Endothelial cell of umbilical vein (primary cell): ENCODE results near the gene PDE4B. TPM values are rescaled to one million over a fixed set of nuclear protein-coding genes. Genes with fewer than 3 reads are reported as not detected.

Experiments
- BruUV-seq: library from RNA; stranded (reverse); fragments of 400-500 nt; replicated peaks from 2 replicates; lab custom pipeline; 2021; lab: Mats Ljungman, UMichigan
- CTCF ChIA-PET: fragments of 300-600, 350-600 bp; sonication (Branson Sonifier 250); formaldehyde crosslinking; loops from one replicate; lab custom pipeline; 2021; ENCODE audit warnings: antibody characterized with exemption, inconsistent platforms; lab: Charles Lee
- POLR2A ChIA-PET: fragments of 300-600, 350-600 bp; sonication (Branson Sonifier 250); formaldehyde crosslinking; loops from one replicate; lab custom pipeline; 2021; ENCODE audit warnings: antibody characterized with exemption, inconsistent platforms; lab: Charles Lee
- DNase-seq: peaks from one replicate; pipeline ENCODE4 v3.0.0-alpha.2; 2011; ENCODE audit warnings: low read depth, low spot score
- FAIRE-seq: peaks from 2 replicates; lab custom pipeline; 2011; peaks lifted over from hg19 to GRCh38; lab: Jason Lieb, UNC
- H2AFZ ChIP-seq: 2 replicates; pipeline ENCODE4 v1.6.0; 2012; ENCODE audit warnings: low read depth, low read length, control low read depth, inconsistent platforms
- H3K27ac ChIP-seq: 2 replicates; pipeline ENCODE4 v1.5.1; 2011; ENCODE audit warnings: low read depth, mild to moderate bottlenecking, control low read depth, low read length, moderate library complexity; ENCODE audit not compliant: insufficient read depth
- H3K27me3 ChIP-seq, 2 experiments: 2 replicates each; pipeline versions ENCODE4 v1.6.0 to v1.6.1; 2011; ENCODE audit warnings: low read length in 2 of 2, mixed read lengths in 1 of 2; ENCODE audit not compliant: control insufficient read depth in 2 of 2, insufficient read depth in 2 of 2
- H3K36me3 ChIP-seq, 2 experiments: 2 replicates in 1 of 2; 3 replicates in 1 of 2; pipeline ENCODE4 v1.5.1; 2011; ENCODE audit warnings: low read length in 2 of 2, mild to moderate bottlenecking in 1 of 2, moderate library complexity in 1 of 2; ENCODE audit not compliant: control insufficient read depth in 2 of 2, insufficient read depth in 2 of 2; ENCODE audit errors: extremely low read depth in 1 of 2
- H3K4me1 ChIP-seq: 3 replicates; pipeline ENCODE4 v1.5.1; 2011; ENCODE audit warnings: mild to moderate bottlenecking, low read length; ENCODE audit not compliant: control insufficient read depth, insufficient read depth; ENCODE audit errors: extremely low read depth
- H3K4me2 ChIP-seq: 2 replicates; pipeline ENCODE4 v1.6.1; 2011; ENCODE audit warnings: low read length, control low read depth, mixed read lengths; ENCODE audit not compliant: insufficient read depth
- H3K4me3 ChIP-seq, 3 experiments: fragments of 200-600 bp in 1 of 3; sonication (generic), shearing (Covaris generic) in 1 of 3; replicated peaks in 1 of 3; 2 replicates each; pipeline ENCODE4 v1.5.1; 2011 to 2016; ENCODE audit warnings: control low read depth in 3 of 3, low read length in 3 of 3, mild to moderate bottlenecking in 2 of 3, inconsistent platforms in 1 of 3, low read depth in 1 of 3, moderate library complexity in 1 of 3; ENCODE audit not compliant: insufficient read depth in 1 of 3
- H3K79me2 ChIP-seq: 2 replicates; pipeline ENCODE4 v1.6.0; 2012; ENCODE audit warnings: low read length, inconsistent platforms; ENCODE audit not compliant: control insufficient read depth, insufficient read depth
- H3K9ac ChIP-seq: replicated peaks from 2 replicates; pipeline ENCODE3; 2011; ENCODE audit warnings: low read length, control low read depth; ENCODE audit not compliant: insufficient read depth; ENCODE audit errors: extremely low read depth
- H3K9me1 ChIP-seq: replicated peaks from 3 replicates; pipeline ENCODE4 v1.6.0; 2011; ENCODE audit warnings: mild to moderate bottlenecking, low read length; ENCODE audit not compliant: control insufficient read depth, insufficient read depth; ENCODE audit errors: extremely low read depth
- H3K9me3 ChIP-seq: replicated peaks from 2 replicates; pipeline ENCODE4 v1.5.1; 2012; ENCODE audit warnings: low read length, inconsistent platforms; ENCODE audit not compliant: control insufficient read depth, insufficient read depth
- H4K20me1 ChIP-seq: replicated peaks from 2 replicates; pipeline ENCODE3; 2011; ENCODE audit warnings: mild to moderate bottlenecking, low read length; ENCODE audit not compliant: control insufficient read depth, insufficient read depth; ENCODE audit errors: extremely low read depth
- CTCF ChIP-seq, 2 donors: IDR thresholded peaks; 1 replicate in 1 of 2; 2 replicates in 1 of 2; pipeline ENCODE4 v1.5.1; 2011; ENCODE audit warnings: low read length in 2 of 2, mild to moderate bottlenecking in 2 of 2, moderate library complexity in 2 of 2, control low read depth in 1 of 2, inconsistent platforms in 1 of 2, low read depth in 1 of 2; ENCODE audit not compliant: insufficient read depth in 1 of 2; ENCODE audit errors: extremely low read depth in 1 of 2
- EZH2 ChIP-seq: IDR thresholded peaks from 2 replicates; pipeline ENCODE4 v1.6.1; 2012; ENCODE audit warnings: borderline replicate concordance, low read depth, mild to moderate bottlenecking, moderate library complexity, low read length, inconsistent platforms; ENCODE audit not compliant: severe bottlenecking
- FOS ChIP-seq: IDR thresholded peaks from 2 replicates; pipeline ENCODE4 v1.6.1; 2011; ENCODE audit warnings: mild to moderate bottlenecking, low read length, moderate library complexity, borderline replicate concordance; ENCODE audit not compliant: insufficient read depth
- GATA2 ChIP-seq: IDR thresholded peaks from 2 replicates; pipeline ENCODE4 v1.7.0; 2011; ENCODE audit warnings: low read depth, mild to moderate bottlenecking, moderate library complexity, mixed read lengths, low read length; ENCODE audit not compliant: insufficient read length, insufficient read depth
- JUN ChIP-seq: IDR thresholded peaks from 2 replicates; pipeline ENCODE4 v1.6.1; 2011; ENCODE audit warnings: borderline replicate concordance, low read depth; ENCODE audit not compliant: insufficient read length, insufficient read depth
- MAX ChIP-seq: IDR thresholded peaks from 2 replicates; pipeline ENCODE4 v1.6.1; 2011; ENCODE audit not compliant: insufficient read depth, insufficient read length
- MYC ChIP-seq: IDR thresholded peaks from one replicate; pipeline ENCODE4 v1.6.1; 2011; ENCODE audit warnings: mild to moderate bottlenecking, low read depth, low read length
- POLR2A ChIP-seq: IDR thresholded peaks from 2 replicates; pipeline ENCODE4 v1.6.1; 2012; ENCODE audit warnings: low read depth, mild to moderate bottlenecking, control low read depth, low read length
- POLR2AphosphoS5 ChIP-seq: IDR thresholded peaks from 2 replicates; pipeline ENCODE4 v1.6.1; 2012; ENCODE audit warnings: low read depth, mild to moderate bottlenecking, control low read depth, low read length, moderate library complexity; ENCODE audit not compliant: insufficient read depth
- dilution Hi-C: fragments of 300-500 bp; cut with MboI; formaldehyde crosslinking; loops from one replicate; pipeline ENCODE4 v1.15.0; 2019; ENCODE audit warnings: low sequenced_read_pairs; ENCODE audit not compliant: extremely low pct_ligation_motif_present
- intact Hi-C: fragments of 100-400 bp; cut with micrococcal nuclease; formaldehyde crosslinking; loops from one replicate; pipeline ENCODE4 v1.10.0; 2022
- polyA plus RNA-seq, 4 experiments: library from polyadenylated mRNA; depleted of rRNA in 3 of 4; stranded (reverse) in 3 of 4; unstranded in 1 of 4; fragments of >200 nt; gene quantifications; 2 replicates each; pipeline versions ENCODE4 v1.2.1 to v1.2.3, GENCODE V29; 2011 to 2012; ENCODE audit warnings: missing spikeins in 1 of 4
- total RNA-seq: library from RNA; stranded (reverse); gene quantifications from 2 replicates; pipeline ENCODE4 v1.2.3, GENCODE V29; 2021

PDE4B gene
- total and polyA plus RNA-seq, 2 donors (not counting 3 experiments of a cell fraction or from before 2014, with no cell fraction given): 63.5 to 69.8 TPM

GRCh38 chr1:65769636-65770035, 23.1 kb upstream of the PDE4B start:
- intact Hi-C loops: no loop called here
- Histone ChIP-seq H3K27ac (no peak overlapping the region), H3K9me1 (no peaks in the 10 kb centered on the region), H3K9ac (no peak overlapping the region), H2AFZ (no peak overlapping the region), H3K4me3 (no peak overlapping the region), H3K79me2 (no peaks in the 10 kb centered on the region), H3K4me1 (peaks cover 3% of the 10 kb centered on the region), H4K20me1 (no peaks in the 10 kb centered on the region), H3K36me3 (no peaks in the 10 kb centered on the region), H3K27me3 (no peaks in the 10 kb centered on the region), H3K4me2 (no peak overlapping the region), H3K9me3 (no peaks in the 10 kb centered on the region)
- dilution Hi-C loops: no loop called here
- POLR2A ChIA-PET: no interaction called here
- TF ChIP-seq FOS: no peak
- TF ChIP-seq GATA2: no peak
- TF ChIP-seq MAX: no peak
- no peak for TF ChIP-seq EZH2
- no peak for TF ChIP-seq MYC
- no peak for TF ChIP-seq CTCF (IDR thresholded peaks at IDR 0.05; ENCODE audit: extremely low read depth in 1 of 2, insufficient read depth in 1 of 2, low read depth in 1 of 2, low read length in 2 of 2)
- no peak for TF ChIP-seq POLR2AphosphoS5
- no peak for TF ChIP-seq POLR2A
- no peak for TF ChIP-seq JUN
- FAIRE-seq (no peak), DNase-seq (no peak)
- no TSS peak for BruUV-seq
- CTCF ChIA-PET: no interaction called here
